ENCODE data around the gene ALDH1L1.

DNA sequence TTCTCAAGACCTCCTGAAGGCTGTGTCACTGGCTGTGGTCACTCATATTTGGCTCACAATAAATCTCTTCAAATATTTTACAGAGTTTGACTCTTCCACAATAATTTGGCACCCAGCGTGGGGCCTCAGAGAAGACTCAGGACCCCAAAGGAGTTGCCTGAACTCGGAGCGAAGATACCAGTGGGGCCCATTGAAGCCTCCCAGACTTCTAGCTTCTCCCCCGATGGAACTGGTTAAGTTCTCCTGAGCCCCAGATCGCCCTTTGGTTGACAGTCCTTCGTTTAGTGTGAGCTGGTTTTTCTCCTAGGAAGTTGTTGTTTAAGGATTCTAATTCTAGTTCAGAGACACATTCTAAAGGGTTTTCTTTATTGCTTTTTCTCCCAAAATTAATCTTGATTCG is 95.1 kb downstream of the ALDH1L1 start:
- TF ChIP-seq, protein P1, sequence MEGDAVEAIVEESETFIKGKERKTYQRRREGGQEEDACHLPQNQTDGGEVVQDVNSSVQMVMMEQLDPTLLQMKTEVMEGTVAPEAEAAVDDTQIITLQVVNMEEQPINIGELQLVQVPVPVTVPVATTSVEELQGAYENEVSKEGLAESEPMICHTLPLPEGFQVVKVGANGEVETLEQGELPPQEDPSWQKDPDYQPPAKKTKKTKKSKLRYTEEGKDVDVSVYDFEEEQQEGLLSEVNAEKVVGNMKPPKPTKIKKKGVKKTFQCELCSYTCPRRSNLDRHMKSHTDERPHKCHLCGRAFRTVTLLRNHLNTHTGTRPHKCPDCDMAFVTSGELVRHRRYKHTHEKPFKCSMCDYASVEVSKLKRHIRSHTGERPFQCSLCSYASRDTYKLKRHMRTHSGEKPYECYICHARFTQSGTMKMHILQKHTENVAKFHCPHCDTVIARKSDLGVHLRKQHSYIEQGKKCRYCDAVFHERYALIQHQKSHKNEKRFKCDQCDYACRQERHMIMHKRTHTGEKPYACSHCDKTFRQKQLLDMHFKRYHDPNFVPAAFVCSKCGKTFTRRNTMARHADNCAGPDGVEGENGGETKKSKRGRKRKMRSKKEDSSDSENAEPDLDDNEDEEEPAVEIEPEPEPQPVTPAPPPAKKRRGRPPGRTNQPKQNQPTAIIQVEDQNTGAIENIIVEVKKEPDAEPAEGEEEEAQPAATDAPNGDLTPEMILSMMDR (IDR thresholded peaks at IDR 0.05; ENCODE audit: control extremely low read depth in 1 of 3, insufficient read depth in 1 of 3, low read depth in 1 of 3, low read length in 3 of 3) = no peak
- TF ChIP-seq, protein P2, sequence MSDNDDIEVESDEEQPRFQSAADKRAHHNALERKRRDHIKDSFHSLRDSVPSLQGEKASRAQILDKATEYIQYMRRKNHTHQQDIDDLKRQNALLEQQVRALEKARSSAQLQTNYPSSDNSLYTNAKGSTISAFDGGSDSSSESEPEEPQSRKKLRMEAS (IDR thresholded peaks at IDR 0.05) = no peak
- TF ChIP-seq SP1 (IDR thresholded peaks at IDR 0.05; ENCODE audit: low read depth, low read length) = no peak
- no peak for TF ChIP-seq KDM5A (IDR thresholded peaks at IDR 0.05; ENCODE audit: low read length)
- no peak for TF ChIP-seq TAF1 (IDR thresholded peaks at IDR 0.05; ENCODE audit: low read depth, low read length)
- TF ChIP-seq TCF12 (IDR thresholded peaks at IDR 0.05; ENCODE audit: low read depth, low read length) = no peak
- TF ChIP-seq YY1 (IDR thresholded peaks at IDR 0.05; ENCODE audit: low read depth, low read length) = no peak
- TF ChIP-seq POLR2A (IDR thresholded peaks at IDR 0.05; ENCODE audit: control extremely low read depth in 1 of 2, low read depth in 2 of 2, low read length in 2 of 2) = no peak
- no peak for TF ChIP-seq EZH2 (IDR thresholded peaks at IDR 0.05; ENCODE audit: low read depth, low read length, severe bottlenecking)
- TF ChIP-seq EP300 (IDR thresholded peaks at IDR 0.05; ENCODE audit: borderline replicate concordance in 1 of 2, low read depth in 2 of 2, low read length in 2 of 2) = no peak
